ENCODE measurements around the gene GSPT1.

Gene GSPT1

DNA sequence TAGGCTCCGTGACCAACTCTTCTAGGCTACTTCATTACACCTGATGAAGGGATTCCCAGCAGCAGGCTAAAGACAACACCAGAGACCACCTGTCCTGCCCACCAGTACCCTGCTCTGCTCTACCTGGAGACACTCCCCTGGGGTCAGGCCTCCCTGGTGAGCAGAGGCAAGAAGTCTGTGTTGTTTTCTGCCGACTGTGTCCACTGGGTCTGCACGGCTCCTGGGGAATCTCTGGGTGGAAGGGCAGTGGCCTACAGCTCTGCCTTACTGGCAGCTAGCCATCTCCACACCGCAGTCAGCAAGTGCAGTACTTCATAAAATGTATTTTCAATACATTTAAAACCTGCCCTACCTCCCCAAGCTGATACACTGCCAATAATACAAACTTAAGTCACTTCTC lies 71.3 kb downstream of the GSPT1 start:
- Histone ChIP-seq H3K4me1 (ENCODE audit: low read length) (no peaks in the 10 kb centered on the region; the same call in 1 of the 2 replicates), H3K36me3 (replicated peaks; ENCODE audit: insufficient read depth, low read length) (peaks cover 41% of the 10 kb centered on the region), H3K4me2 (ENCODE audit: low read depth, low read length) (no peak overlapping the region), H3K27ac (ENCODE audit: low read length) (no peak overlapping the region), H3K79me2 (ENCODE audit: low read length) (peaks cover 81% of the 10 kb centered on the region), H3K9me3 (replicated peaks; ENCODE audit: insufficient read depth, low read length) (no peaks in the 10 kb centered on the region), H3K9ac (ENCODE audit: low read length) (no peak overlapping the region), H3K4me3 (ENCODE audit: low read length) (no peak overlapping the region), H3K9me2 (replicated peaks; ENCODE audit: insufficient read depth, low read length) (no peaks in the 10 kb centered on the region), H3K27me3 (replicated peaks; ENCODE audit: insufficient read depth, low read length) (no peaks in the 10 kb centered on the region), H4K20me1 (ENCODE audit: insufficient read depth, low read length) (peaks cover 12% of the 10 kb centered on the region), H2AFZ (ENCODE audit: low read length) (no peak overlapping the region), H3F3A (ENCODE audit: insufficient read depth, low read length) (no peaks in the 10 kb centered on the region)
- TF ChIP-seq EZH2phosphoT487 (IDR thresholded peaks at IDR 0.05; ENCODE audit: low read length) (no peak), EZH2 (optimal IDR thresholded peaks at IDR 0.05; ENCODE audit: low read depth, low read length) (no peak)
- TF ChIP-seq, protein P1, sequence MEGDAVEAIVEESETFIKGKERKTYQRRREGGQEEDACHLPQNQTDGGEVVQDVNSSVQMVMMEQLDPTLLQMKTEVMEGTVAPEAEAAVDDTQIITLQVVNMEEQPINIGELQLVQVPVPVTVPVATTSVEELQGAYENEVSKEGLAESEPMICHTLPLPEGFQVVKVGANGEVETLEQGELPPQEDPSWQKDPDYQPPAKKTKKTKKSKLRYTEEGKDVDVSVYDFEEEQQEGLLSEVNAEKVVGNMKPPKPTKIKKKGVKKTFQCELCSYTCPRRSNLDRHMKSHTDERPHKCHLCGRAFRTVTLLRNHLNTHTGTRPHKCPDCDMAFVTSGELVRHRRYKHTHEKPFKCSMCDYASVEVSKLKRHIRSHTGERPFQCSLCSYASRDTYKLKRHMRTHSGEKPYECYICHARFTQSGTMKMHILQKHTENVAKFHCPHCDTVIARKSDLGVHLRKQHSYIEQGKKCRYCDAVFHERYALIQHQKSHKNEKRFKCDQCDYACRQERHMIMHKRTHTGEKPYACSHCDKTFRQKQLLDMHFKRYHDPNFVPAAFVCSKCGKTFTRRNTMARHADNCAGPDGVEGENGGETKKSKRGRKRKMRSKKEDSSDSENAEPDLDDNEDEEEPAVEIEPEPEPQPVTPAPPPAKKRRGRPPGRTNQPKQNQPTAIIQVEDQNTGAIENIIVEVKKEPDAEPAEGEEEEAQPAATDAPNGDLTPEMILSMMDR (IDR thresholded peaks at IDR 0.05; ENCODE audit: low read length): no peak
- DNase-seq: no peak

DNA sequence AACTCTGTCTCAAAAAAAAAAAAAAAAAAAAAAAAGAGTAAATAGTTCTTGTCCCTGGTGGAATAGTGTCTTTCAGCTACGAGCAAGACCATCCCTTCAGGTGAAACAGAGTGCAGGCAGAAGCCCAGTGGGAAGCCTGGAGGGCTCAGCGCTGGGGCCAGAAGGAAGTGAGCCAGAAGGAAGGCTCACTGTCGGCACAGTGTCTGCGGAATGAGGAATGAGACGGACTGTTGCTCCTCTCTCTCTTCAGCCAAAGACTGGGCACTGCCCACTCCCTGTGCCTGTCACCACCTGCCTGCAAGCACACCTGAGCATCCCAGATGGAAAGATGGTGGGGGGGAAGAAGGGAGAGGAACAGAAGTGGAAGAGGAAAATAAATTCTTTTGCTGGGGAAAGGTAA lies 71.9 kb downstream of the GSPT1 start:
- Histone ChIP-seq H3F3A (ENCODE audit: insufficient read depth, low read length) (no peaks in the 10 kb centered on the region), H3K9ac (ENCODE audit: low read length) (no peak overlapping the region), H4K20me1 (ENCODE audit: insufficient read depth, low read length) (peaks cover 8% of the 10 kb centered on the region), H3K9me2 (replicated peaks; ENCODE audit: insufficient read depth, low read length) (no peaks in the 10 kb centered on the region), H2AFZ (ENCODE audit: low read length) (no peak overlapping the region), H3K27me3 (replicated peaks; ENCODE audit: insufficient read depth, low read length) (no peaks in the 10 kb centered on the region), H3K79me2 (ENCODE audit: low read length) (peaks cover 75% of the 10 kb centered on the region), H3K4me1 (ENCODE audit: low read length) (no peaks in the 10 kb centered on the region; the same call in 1 of the 2 replicates), H3K9me3 (replicated peaks; ENCODE audit: insufficient read depth, low read length) (no peaks in the 10 kb centered on the region), H3K4me3 (ENCODE audit: low read length) (no peak overlapping the region), H3K4me2 (ENCODE audit: low read depth, low read length) (no peak overlapping the region), H3K36me3 (replicated peaks; ENCODE audit: insufficient read depth, low read length) (peaks cover 44% of the 10 kb centered on the region), H3K27ac (ENCODE audit: low read length) (no peak overlapping the region)
- no peak for DNase-seq
- TF ChIP-seq EZH2phosphoT487 (IDR thresholded peaks at IDR 0.05; ENCODE audit: low read length) (no peak), EZH2 (optimal IDR thresholded peaks at IDR 0.05; ENCODE audit: low read depth, low read length) (no peak)
- TF ChIP-seq, protein P1 (IDR thresholded peaks at IDR 0.05; ENCODE audit: low read length): no peak

DNA sequence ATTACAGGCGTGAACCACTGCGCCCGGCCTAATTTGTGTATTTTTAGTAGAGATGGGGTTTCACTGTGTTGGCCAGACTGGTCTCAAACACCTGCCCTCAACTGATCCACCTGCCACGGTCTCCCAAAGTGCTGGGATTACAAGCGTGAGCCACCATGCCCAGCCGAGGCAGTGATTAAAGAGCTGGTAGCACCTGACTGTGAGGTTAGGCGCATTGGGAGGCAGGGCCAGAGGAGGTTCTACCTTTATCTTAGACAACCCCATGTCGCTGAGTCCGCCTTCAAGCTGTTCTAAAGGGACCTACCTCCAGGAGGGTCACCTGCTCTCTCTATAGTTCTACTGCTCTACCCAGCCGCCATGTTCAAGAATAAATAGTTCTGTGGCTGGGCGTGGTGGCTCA lies 72.5 kb downstream of the GSPT1 start:
- peaks cover 68% of the 10 kb centered on the region for H3K79me2 ChIP-seq (ENCODE audit: low read length)
- TF ChIP-seq EZH2phosphoT487 (IDR thresholded peaks at IDR 0.05; ENCODE audit: low read length) (no peak), EZH2 (optimal IDR thresholded peaks at IDR 0.05; ENCODE audit: low read depth, low read length) (no peak)
- TF ChIP-seq, protein P1 (IDR thresholded peaks at IDR 0.05; ENCODE audit: low read length): no peak

More for the DNA sequence above, 72.5 kb downstream of the GSPT1 start:
- Histone ChIP-seq H3K36me3 (replicated peaks; ENCODE audit: insufficient read depth, low read length) (peaks cover 46% of the 10 kb centered on the region), H3K9me3 (replicated peaks; ENCODE audit: insufficient read depth, low read length) (no peaks in the 10 kb centered on the region), H3K27me3 (replicated peaks; ENCODE audit: insufficient read depth, low read length) (no peaks in the 10 kb centered on the region), H3K4me2 (ENCODE audit: low read depth, low read length) (no peak overlapping the region), H3K4me1 (ENCODE audit: low read length) (no peaks in the 10 kb centered on the region), H3K9me2 (replicated peaks; ENCODE audit: insufficient read depth, low read length) (no peaks in the 10 kb centered on the region), H4K20me1 (ENCODE audit: insufficient read depth, low read length) (peaks cover 4% of the 10 kb centered on the region; the same call in 1 of the 2 replicates), H3K9ac (ENCODE audit: low read length) (no peak overlapping the region), H3K4me3 (ENCODE audit: low read length) (no peak overlapping the region), H3F3A (ENCODE audit: insufficient read depth, low read length) (no peaks in the 10 kb centered on the region), H2AFZ (ENCODE audit: low read length) (no peak overlapping the region), H3K27ac (ENCODE audit: low read length) (no peak overlapping the region)
- DNase-seq: no peak
